Lung (tissue), 12 donors: Measurements from ENCODE around the gene CASKIN2. TPM values are rescaled to one million over a fixed set of nuclear protein-coding genes. Genes with fewer than 3 reads are reported as not detected.
"Not testable (repeated sequence)": the region's sequence is repeated elsewhere in the genome, so short reads cannot be mapped to it uniquely, and the experiment has no call there.

ENCODE experiments used
- ATAC-seq: fragments of 200-7000 bp; cut with Tn5 transposase; one replicate; pipeline ENCODE4 v1.9.1; 2020; ENCODE audit warnings: moderate number of reproducible peaks; ENCODE audit not compliant: insufficient read depth, low FRiP score
- DNase-seq, 3 donors: peaks; one replicate each; pipeline ENCODE4 v3.0.0-alpha.2; 2013 to 2017
- H3K27ac ChIP-seq, 2 donors: one replicate each; pipeline ENCODE4 v1.5.1; 2013; ENCODE audit warnings: mild to moderate bottlenecking in 2 of 2, moderate library complexity in 2 of 2, control low read depth in 1 of 2, inconsistent platforms in 1 of 2, low read depth in 1 of 2, low read length in 1 of 2
- H3K27me3 ChIP-seq, 3 donors: one replicate each; pipeline ENCODE4 v1.5.1; 2013; ENCODE audit warnings: low read length in 2 of 3; ENCODE audit not compliant: control insufficient read depth in 3 of 3, insufficient read depth in 3 of 3
- H3K36me3 ChIP-seq, 4 donors: one replicate each; pipeline ENCODE4 v1.5.1; 2013; ENCODE audit warnings: low read length in 4 of 4, mild to moderate bottlenecking in 1 of 4, moderate library complexity in 1 of 4; ENCODE audit not compliant: control insufficient read depth in 4 of 4, insufficient read depth in 4 of 4
- H3K4me1 ChIP-seq, 5 donors: one replicate each; pipeline ENCODE4 v1.5.1; 2013; ENCODE audit warnings: low read length in 5 of 5, mild to moderate bottlenecking in 2 of 5, moderate library complexity in 1 of 5; ENCODE audit not compliant: control insufficient read depth in 5 of 5, insufficient read depth in 5 of 5
- H3K4me3 ChIP-seq: one replicate; pipeline ENCODE4 v1.5.1; 2013; ENCODE audit warnings: mild to moderate bottlenecking, control low read depth, moderate library complexity
- H3K9ac ChIP-seq, 2 donors: one replicate each; pipeline ENCODE4 v1.5.1; 2013; ENCODE audit warnings: low read length in 2 of 2, control low read depth in 1 of 2; ENCODE audit not compliant: insufficient read depth in 1 of 2
- H3K9me3 ChIP-seq, 4 donors: one replicate each; pipeline ENCODE4 v1.5.1; 2013; ENCODE audit warnings: low read length in 3 of 4, mild to moderate bottlenecking in 1 of 4, moderate library complexity in 1 of 4; ENCODE audit not compliant: control insufficient read depth in 4 of 4, insufficient read depth in 3 of 4
- CTCF ChIP-seq: IDR thresholded peaks from 2 replicates; pipeline ENCODE4 v1.5.1; 2012; ENCODE audit warnings: mild to moderate bottlenecking; ENCODE audit errors: control extremely low read depth, extremely low read depth
- WGBS, 2 donors: extraction: QIAGEN DNeasy Blood & Tissue Kit; methylation state at CpG; one replicate each; pipeline ENCODE4 v1.1.7; 2013; 5-methylcytosine and 5-hydroxymethylcytosine counted together
- polyA plus RNA-seq, 2 donors: library from polyadenylated mRNA; stranded (reverse); fragments of 200-250 nt; gene quantifications; one replicate each; pipeline ENCODE4 v1.2.1, GENCODE V29; 2013
- total RNA-seq, 2 donors: library from RNA; depleted of rRNA in 1 of 2; stranded (reverse); fragments of >200 nt in 1 of 2; gene quantifications; one replicate each; pipeline ENCODE4 v1.2.1, GENCODE V29; 2014 to 2021
- donor health status: control.
- donor health status: control.
- donor health status: Bipolar disorder and iron deficiency.
- donor health status: healthy.
- donor health status: DM: yes; HTN: yes; CAD: no.

The CASKIN2 gene
- total and polyA plus RNA-seq, 4 donors, result 22.3 to 81.5 (median 35.1) TPM

DNA sequence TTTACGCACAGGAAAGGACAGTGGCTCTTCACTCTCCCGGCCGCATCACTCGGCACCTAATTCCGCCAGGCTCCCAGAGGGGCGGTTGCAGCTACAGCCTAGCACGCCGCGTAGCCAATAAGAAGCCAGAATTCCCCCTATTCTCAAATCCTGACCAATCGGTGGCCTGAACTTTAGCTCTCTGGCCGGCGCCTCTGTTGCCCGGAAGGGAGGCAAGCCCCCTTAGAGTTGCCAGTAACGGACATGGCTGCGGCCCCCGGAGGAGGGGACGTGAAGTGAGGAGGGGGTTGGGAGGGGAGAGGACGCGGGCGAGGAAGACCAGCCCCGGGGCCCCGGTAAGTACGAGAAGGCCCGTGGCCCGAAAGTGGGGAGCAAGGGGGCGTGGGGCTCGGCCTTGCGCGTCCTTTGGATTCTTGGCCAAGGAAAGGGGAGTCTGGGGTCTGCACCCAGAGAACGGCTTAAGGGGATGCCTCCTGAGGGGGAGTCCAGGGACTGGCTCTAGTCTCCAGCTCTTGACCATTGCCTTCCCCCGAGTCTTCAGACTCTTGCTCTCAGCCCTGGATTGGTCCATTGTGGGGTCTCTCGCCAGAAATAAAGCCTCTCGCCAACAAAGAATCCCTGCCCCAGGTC lies 58.8 kb downstream of the CASKIN2 start, which contains the start of gene TMEM94:
TSS of gene TMEM94 (plus strand) at position 219 of the 630 bp plus-strand sequence. CDS start 15,271 bp downstream, outside the sequence.
- no peaks in the 10 kb centered on the region for H3K36me3 ChIP-seq
- no peak for TF ChIP-seq CTCF
- H3K4me3 ChIP-seq, result peak within 1 kb of the TSS; percentile 45
- H3K27ac ChIP-seq, result peak within 1 kb of the TSS; percentile 95 to 96
- 0% methylated on average over 33 of the region's 33 CpGs for WGBS, 2 donors
- no peaks in the 10 kb centered on the region for H3K27me3 ChIP-seq
- no peaks in the 10 kb centered on the region for H3K9me3 ChIP-seq
- ATAC-seq, result peak; percentile 97
- DNase-seq, result peak; percentile 98 to 99 (median 99)
- H3K9ac ChIP-seq, result peak within 1 kb of the TSS; percentile 96 to 97
- H3K4me1 ChIP-seq, result peaks cover 3 to 17% (median 12%) of the 10 kb centered on the region in 5 donors

GRCh38 chr17:75456039-75456416 lies 59.3 kb downstream of the CASKIN2 start:
- Histone ChIP-seq H3K36me3 (no peaks in the 10 kb centered on the region), H3K9ac (peak overlapping the region; percentile 33 to 79), H3K4me3 (no peak overlapping the region), H3K27ac (peak overlapping the region; percentile 95 to 96), H3K9me3 (no peaks in the 10 kb centered on the region), H3K4me1 (peaks cover 3 to 17% (median 12%) of the 10 kb centered on the region in 5 donors), H3K27me3 (no peaks in the 10 kb centered on the region)
- TF ChIP-seq CTCF, result no peak
- DNase-seq (no peak), ATAC-seq (peak; percentile 14)
- 6 to 8% methylated on average over 13 of the region's 13 CpGs for WGBS, 2 donors

DNA sequence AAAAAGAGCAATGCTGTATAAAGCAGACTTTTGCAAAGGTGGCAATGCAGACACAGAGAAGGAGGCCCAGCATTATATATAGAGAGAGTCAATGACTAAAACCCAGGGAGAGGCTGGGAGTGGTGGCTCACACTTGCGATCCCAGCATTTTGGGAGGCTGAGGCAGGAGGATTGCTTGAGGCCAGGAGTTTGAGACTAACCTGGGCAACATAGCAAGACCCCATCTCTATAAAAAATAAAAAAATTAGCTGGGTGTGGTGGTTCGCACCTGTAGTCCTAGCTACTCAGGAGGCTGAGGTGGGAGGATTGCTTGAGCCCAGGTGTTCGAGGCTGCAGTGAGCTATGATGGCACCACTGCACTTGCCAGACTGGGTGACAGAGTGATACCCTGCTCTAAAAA lies 60.7 kb downstream of the CASKIN2 start:
- not testable (repeated sequence) for H3K27ac ChIP-seq, H3K9ac ChIP-seq, H3K27me3 ChIP-seq, ATAC-seq, DNase-seq, H3K36me3 ChIP-seq, H3K9me3 ChIP-seq, H3K4me3 ChIP-seq
- WGBS, 2 donors, result 98 to 99% methylated on average over 3 of the region's 3 CpGs
- peaks cover 3 to 17% (median 12%) of the 10 kb centered on the region in 5 donors for H3K4me1 ChIP-seq

DNA sequence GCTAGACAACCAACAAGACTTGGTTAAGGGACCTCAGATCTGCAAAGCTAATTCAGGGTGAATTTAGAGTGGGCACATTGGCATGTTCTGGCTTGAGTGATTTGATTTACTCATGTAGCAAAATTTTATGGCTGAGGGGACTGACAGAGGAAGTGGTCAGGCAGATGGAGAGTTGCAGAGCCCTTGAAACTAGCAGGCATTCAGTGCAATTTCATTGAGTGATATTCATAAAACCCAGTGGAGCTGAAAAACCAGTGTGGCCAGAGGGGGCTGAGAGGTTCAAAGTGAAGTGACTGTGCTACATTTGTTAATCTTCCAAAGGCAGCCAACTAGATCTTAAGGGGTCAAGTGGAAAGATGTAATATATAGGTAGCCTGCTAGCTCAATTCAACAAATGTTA lies 61.1 kb downstream of the CASKIN2 start:
- no peak for DNase-seq
- no peak for TF ChIP-seq CTCF
- Histone ChIP-seq H3K27ac (no peak overlapping the region), H3K36me3 (no peaks in the 10 kb centered on the region), H3K4me3 (no peak overlapping the region), H3K9ac (no peak overlapping the region), H3K9me3 (no peaks in the 10 kb centered on the region), H3K4me1 (peaks cover 3 to 17% (median 12%) of the 10 kb centered on the region in 5 donors), H3K27me3 (no peaks in the 10 kb centered on the region)
- no peak for ATAC-seq
